WTC11 (cell line): ENCODE data around the gene SSC5D. TPM values are rescaled to one million over a fixed set of nuclear protein-coding genes. Genes with fewer than 3 reads are reported as not detected.

Experiments used
- ATAC-seq: fragments of 200-7000 bp; cut with Tn5 transposase; 2 replicates; pipeline ENCODE4 v1.10.0; 2021; ENCODE audit warnings: mild to moderate bottlenecking, moderate library complexity
- CTCF ChIA-PET: fragments of 300-600 bp; sonication (Branson Sonifier 250); formaldehyde crosslinking; loops from one replicate; lab custom pipeline; 2021; ENCODE audit warnings: antibody characterized with exemption; lab: Charles Lee
- POLR2A ChIA-PET: fragments of 350-600 bp; sonication (Branson Sonifier 250); formaldehyde crosslinking; loops from one replicate; lab custom pipeline; 2021; ENCODE audit warnings: antibody characterized with exemption; lab: Charles Lee
- DNase-seq: peaks from one replicate; pipeline ENCODE4 v3.0.0; 2021; ENCODE audit warnings: low spot score
- H3K27ac Mint-ChIP-seq: 2 replicates; pipeline ENCODE4 v1.8.0; 2021; ENCODE audit warnings: mixed read lengths
- H3K27me3 Mint-ChIP-seq: 2 replicates; pipeline ENCODE4 v1.8.0; 2021; ENCODE audit warnings: low read depth, mild to moderate bottlenecking, moderate library complexity, mixed read lengths
- H3K36me3 Mint-ChIP-seq: 2 replicates; pipeline ENCODE4 v1.8.0; 2021; ENCODE audit warnings: mixed read lengths
- H3K4me1 Mint-ChIP-seq: 2 replicates; pipeline ENCODE4 v1.8.0; 2022; ENCODE audit warnings: mixed read lengths
- H3K4me3 Mint-ChIP-seq: 2 replicates; pipeline ENCODE4 v1.8.0; 2021; ENCODE audit warnings: mild to moderate bottlenecking, moderate library complexity, mixed read lengths
- H3K9me3 Mint-ChIP-seq: 2 replicates; pipeline ENCODE4 v1.8.0; 2021; ENCODE audit warnings: mixed read lengths
- AFF4 ChIP-seq: sonication (generic); formaldehyde crosslinking; IDR thresholded peaks from 2 replicates; pipeline ENCODE4 v1.8.1; 2023; ENCODE audit warnings: mild to moderate bottlenecking, missing genetic modification reagents, borderline replicate concordance
- ARID4B ChIP-seq: sonication (generic); formaldehyde crosslinking; IDR thresholded peaks from 2 replicates; pipeline ENCODE4 v1.8.0; 2023; ENCODE audit warnings: missing genetic modification reagents, mild to moderate bottlenecking, borderline replicate concordance
- CREB1 ChIP-seq: sonication (generic); formaldehyde crosslinking; IDR thresholded peaks from 2 replicates; pipeline ENCODE4 v1.8.0; 2023; ENCODE audit warnings: mild to moderate bottlenecking, missing genetic modification reagents
- CREM ChIP-seq: sonication (generic); formaldehyde crosslinking; IDR thresholded peaks from 2 replicates; pipeline ENCODE4 v1.8.1; 2022; ENCODE audit warnings: mild to moderate bottlenecking, missing genetic modification reagents, moderate library complexity
- E2F1 ChIP-seq: sonication (generic); formaldehyde crosslinking; IDR thresholded peaks from 2 replicates; pipeline ENCODE4 v1.8.0; 2022; ENCODE audit warnings: mild to moderate bottlenecking, missing genetic modification reagents
- E2F5 ChIP-seq: sonication (generic); formaldehyde crosslinking; IDR thresholded peaks from 2 replicates; pipeline ENCODE4 v1.8.1; 2022; ENCODE audit warnings: mild to moderate bottlenecking, moderate library complexity, missing genetic modification reagents
- EMX1 ChIP-seq: fragments of 250-450 bp; sonication (Bioruptor Pico); IDR thresholded peaks from 2 replicates; pipeline ENCODE4 v1.8.0; 2021; ENCODE audit warnings: mild to moderate bottlenecking
- ERG ChIP-seq: fragments of 250-450 bp; sonication (Bioruptor Pico); IDR thresholded peaks from 2 replicates; pipeline ENCODE4 v1.8.0; 2021; ENCODE audit warnings: mild to moderate bottlenecking
- ETV6 ChIP-seq: sonication (generic); formaldehyde crosslinking; IDR thresholded peaks from 2 replicates; pipeline ENCODE4 v1.8.1; 2022; ENCODE audit warnings: mild to moderate bottlenecking, missing genetic modification reagents
- FOXK1 ChIP-seq: sonication (generic); formaldehyde crosslinking; IDR thresholded peaks from 2 replicates; pipeline ENCODE4 v1.8.0; 2022; ENCODE audit warnings: mild to moderate bottlenecking, moderate library complexity, missing genetic modification reagents
- GABPB1 ChIP-seq: sonication (generic); formaldehyde crosslinking; IDR thresholded peaks from 2 replicates; pipeline ENCODE4 v1.8.1; 2023; ENCODE audit warnings: mild to moderate bottlenecking, missing genetic modification reagents
- JUN ChIP-seq: sonication (generic); formaldehyde crosslinking; IDR thresholded peaks from 2 replicates; pipeline ENCODE4 v1.8.0; 2023; ENCODE audit warnings: mild to moderate bottlenecking, missing genetic modification reagents
- KAT7 ChIP-seq: sonication (generic); formaldehyde crosslinking; IDR thresholded peaks from 2 replicates; pipeline ENCODE4 v1.8.1; 2023; ENCODE audit warnings: missing genetic modification reagents, mild to moderate bottlenecking, borderline replicate concordance
- MAX ChIP-seq: sonication (generic); formaldehyde crosslinking; IDR thresholded peaks from 2 replicates; pipeline ENCODE4 v1.8.0; 2022; ENCODE audit warnings: mild to moderate bottlenecking, missing genetic modification reagents
- MXD4 ChIP-seq: fragments of 250-450 bp; sonication (Bioruptor Pico); IDR thresholded peaks from 2 replicates; pipeline ENCODE4 v1.8.0; 2021; ENCODE audit warnings: mild to moderate bottlenecking, moderate library complexity, borderline replicate concordance
- PRRX2 ChIP-seq: fragments of 250-450 bp; sonication (Bioruptor Pico); IDR thresholded peaks from 2 replicates; pipeline ENCODE4 v1.8.0; 2021; ENCODE audit warnings: mild to moderate bottlenecking
- SP1 ChIP-seq: sonication (generic); formaldehyde crosslinking; conservative IDR thresholded peaks from 2 replicates; pipeline ENCODE4 v1.8.1; 2022; ENCODE audit warnings: missing genetic modification reagents
- ZNF263 ChIP-seq: sonication (generic); formaldehyde crosslinking; IDR thresholded peaks from 2 replicates; pipeline ENCODE4 v1.8.1; 2022; ENCODE audit warnings: low read depth, mild to moderate bottlenecking, moderate library complexity, missing genetic modification reagents
- ZNF317 ChIP-seq: sonication (generic); formaldehyde crosslinking; IDR thresholded peaks from 2 replicates; pipeline ENCODE4 v1.8.1; 2023; ENCODE audit warnings: low read depth, mild to moderate bottlenecking, moderate library complexity, missing genetic modification reagents, borderline replicate concordance
- ZNF416 ChIP-seq: fragments of 250-450 bp; sonication (Bioruptor Pico); IDR thresholded peaks from 2 replicates; pipeline ENCODE4 v1.9.0; 2021; ENCODE audit warnings: mild to moderate bottlenecking, inconsistent platforms
- ZNF423 ChIP-seq: fragments of 250-450 bp; sonication (Bioruptor Pico); IDR thresholded peaks from 2 replicates; pipeline ENCODE4 v2.1.2; 2022; ENCODE audit warnings: mild to moderate bottlenecking, moderate library complexity
- ZNF671 ChIP-seq: fragments of 250-450 bp; sonication (Bioruptor Pico); IDR thresholded peaks from 2 replicates; pipeline ENCODE4 v1.8.0; 2021; ENCODE audit warnings: mild to moderate bottlenecking
- total RNA-seq: library from RNA; stranded (reverse); gene quantifications from 3 replicates; pipeline ENCODE4 v1.2.3, GENCODE V29; 2021

Gene SSC5D
- total RNA-seq, 1 experiment from 2014 or later = 2.9 TPM

- Mint-ChIP-seq H3K9me3 (no peaks in the 10 kb centered on the region), H3K36me3 (no peaks in the 10 kb centered on the region), H3K27ac (peak within 1 kb of the TSS; percentile 87), H3K27me3 (no peaks in the 10 kb centered on the region), H3K4me3 (peak within 1 kb of the TSS; percentile 82), H3K4me1 (peaks cover 23% of the 10 kb centered on the region)
- DNase-seq = peak; percentile 89
- peak; percentile 58 for ATAC-seq
- CTCF ChIA-PET = interaction anchor here (0.7 to 13.5 kb wide), 9 partner anchors 10 to 596 kb away, joined by 3 to 96 read pairs (median 4); partner anchors contain the start of genes FIZ1, ISOC2 and U2AF2
- POLR2A ChIA-PET = interaction anchor here (0.5 to 1.3 kb wide), 5 partner anchors 8 to 163 kb away, joined by 3 to 11 read pairs (median 3); partner anchors contain the start of gene ZNF628
- TF ChIP-seq CREB1 (CRISPR knock-in tag) (0 out of 2 replicates have a peak, but pooled peaks have one; percentile 45), SP1 (CRISPR knock-in tag) (peak; percentile 53; the same call in 1 of the 2 replicates), ZNF416 (CRISPR knock-in tag) (peak; percentile 73; the same call in 1 of the 2 replicates), AFF4 (CRISPR knock-in tag) (no peak), FOXK1 (CRISPR knock-in tag) (0 out of 2 replicates have a peak, but pooled peaks have one; percentile 10), ETV6 (CRISPR knock-in tag) (no peak), EMX1 (CRISPR knock-in tag) (peak; percentile 83; the same call in 1 of the 2 replicates), ZNF263 (no peak), MAX (CRISPR knock-in tag) (peak; percentile 59; the same call in 1 of the 2 replicates), MXD4 (CRISPR knock-in tag) (no peak), ZNF317 (CRISPR knock-in tag) (no peak), PRRX2 (CRISPR knock-in tag) (0 out of 2 replicates have a peak, but pooled peaks have one; percentile 74), ERG (CRISPR knock-in tag) (peak; percentile 65; the same call in 1 of the 2 replicates), E2F5 (CRISPR knock-in tag) (peak; percentile 30; the same call in 1 of the 2 replicates), ARID4B (CRISPR knock-in tag) (0 out of 2 replicates have a peak, but pooled peaks have one; percentile 68), ZNF671 (CRISPR knock-in tag) (no peak), CREM (CRISPR knock-in tag) (peak; percentile 94), JUN (0 out of 2 replicates have a peak, but pooled peaks have one; percentile 50), GABPB1 (CRISPR knock-in tag) (peak; percentile 76; the same call in 1 of the 2 replicates), KAT7 (CRISPR knock-in tag) (peak; percentile 55; the same call in 1 of the 2 replicates), E2F1 (CRISPR knock-in tag) (0 out of 2 replicates have a peak, but pooled peaks have one; percentile 35), ZNF423 (CRISPR knock-in tag) (no peak)
These were observed 3.4 kb upstream of the SSC5D start, which contains the start of gene NAT14 for GRCh38 chr19:55484593-55485438. TSS of gene NAT14 (plus strand) at chr19:55485188. CDS start at chr19:55485709, 521 bp downstream.
